ENCODE data around the gene TOMM40. TPM values are rescaled to one million over a fixed set of nuclear protein-coding genes. Genes with fewer than 3 reads are reported as not detected.

TOMM40 gene
- total and polyA plus RNA-seq, 4 donors = 27.0 to 34.4 (median 30.6) TPM

GRCh38 chr19:44863990-44864389 lies 27.1 kb upstream of the TOMM40 start:
- 79% methylated on average over 2 of the region's 2 CpGs for WGBS
- peaks cover 0 to 24% (median 18%) of the 10 kb centered on the region in 4 donors for H3K4me1 ChIP-seq (ENCODE audit: control insufficient read depth in 4 of 4, insufficient read depth in 4 of 4, low read length in 3 of 4)
- TF ChIP-seq FOXA2 (IDR thresholded peaks at IDR 0.05) (no peak), HNF4G (IDR thresholded peaks at IDR 0.05) (no peak), MAX (IDR thresholded peaks at IDR 0.05) (no peak), TAF1 (conservative IDR thresholded peaks at IDR 0.05) (no peak), RAD21 (IDR thresholded peaks at IDR 0.05) (no peak), SP1 (IDR thresholded peaks at IDR 0.05) (no peak), EGR1 (IDR thresholded peaks at IDR 0.05; ENCODE audit: low read depth in 2 of 2) (no peak), HNF4A (conservative IDR thresholded peaks at IDR 0.05) (no peak), GABPA (IDR thresholded peaks at IDR 0.05 in 1 of 2, conservative IDR thresholded peaks at IDR 0.05 in 1 of 2) (no peak), NR2F2 (IDR thresholded peaks at IDR 0.05) (no peak), ATF3 (IDR thresholded peaks at IDR 0.05) (no peak), JUND (IDR thresholded peaks at IDR 0.05) (no peak), RXRA (IDR thresholded peaks at IDR 0.05) (no peak)
- TF ChIP-seq, protein P1, sequence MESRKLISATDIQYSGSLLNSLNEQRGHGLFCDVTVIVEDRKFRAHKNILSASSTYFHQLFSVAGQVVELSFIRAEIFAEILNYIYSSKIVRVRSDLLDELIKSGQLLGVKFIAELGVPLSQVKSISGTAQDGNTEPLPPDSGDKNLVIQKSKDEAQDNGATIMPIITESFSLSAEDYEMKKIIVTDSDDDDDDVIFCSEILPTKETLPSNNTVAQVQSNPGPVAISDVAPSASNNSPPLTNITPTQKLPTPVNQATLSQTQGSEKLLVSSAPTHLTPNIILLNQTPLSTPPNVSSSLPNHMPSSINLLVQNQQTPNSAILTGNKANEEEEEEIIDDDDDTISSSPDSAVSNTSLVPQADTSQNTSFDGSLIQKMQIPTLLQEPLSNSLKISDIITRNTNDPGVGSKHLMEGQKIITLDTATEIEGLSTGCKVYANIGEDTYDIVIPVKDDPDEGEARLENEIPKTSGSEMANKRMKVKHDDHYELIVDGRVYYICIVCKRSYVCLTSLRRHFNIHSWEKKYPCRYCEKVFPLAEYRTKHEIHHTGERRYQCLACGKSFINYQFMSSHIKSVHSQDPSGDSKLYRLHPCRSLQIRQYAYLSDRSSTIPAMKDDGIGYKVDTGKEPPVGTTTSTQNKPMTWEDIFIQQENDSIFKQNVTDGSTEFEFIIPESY (IDR thresholded peaks at IDR 0.05) = no peak
- TF ChIP-seq, protein P2, sequence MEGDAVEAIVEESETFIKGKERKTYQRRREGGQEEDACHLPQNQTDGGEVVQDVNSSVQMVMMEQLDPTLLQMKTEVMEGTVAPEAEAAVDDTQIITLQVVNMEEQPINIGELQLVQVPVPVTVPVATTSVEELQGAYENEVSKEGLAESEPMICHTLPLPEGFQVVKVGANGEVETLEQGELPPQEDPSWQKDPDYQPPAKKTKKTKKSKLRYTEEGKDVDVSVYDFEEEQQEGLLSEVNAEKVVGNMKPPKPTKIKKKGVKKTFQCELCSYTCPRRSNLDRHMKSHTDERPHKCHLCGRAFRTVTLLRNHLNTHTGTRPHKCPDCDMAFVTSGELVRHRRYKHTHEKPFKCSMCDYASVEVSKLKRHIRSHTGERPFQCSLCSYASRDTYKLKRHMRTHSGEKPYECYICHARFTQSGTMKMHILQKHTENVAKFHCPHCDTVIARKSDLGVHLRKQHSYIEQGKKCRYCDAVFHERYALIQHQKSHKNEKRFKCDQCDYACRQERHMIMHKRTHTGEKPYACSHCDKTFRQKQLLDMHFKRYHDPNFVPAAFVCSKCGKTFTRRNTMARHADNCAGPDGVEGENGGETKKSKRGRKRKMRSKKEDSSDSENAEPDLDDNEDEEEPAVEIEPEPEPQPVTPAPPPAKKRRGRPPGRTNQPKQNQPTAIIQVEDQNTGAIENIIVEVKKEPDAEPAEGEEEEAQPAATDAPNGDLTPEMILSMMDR (IDR thresholded peaks at IDR 0.05; ENCODE audit: low read depth, low read length, missing input control) = no peak
- no peak overlapping the region for H3K27ac ChIP-seq (ENCODE audit: low read depth in 1 of 2, low read length in 2 of 2)
- H3K4me3 ChIP-seq (ENCODE audit: low read depth in 1 of 3, low read length in 3 of 3) = no peak overlapping the region
- no peaks in the 10 kb centered on the region for H3K27me3 ChIP-seq (ENCODE audit: control insufficient read depth in 4 of 4, insufficient read depth in 4 of 4, low read length in 3 of 4)
- no peaks in the 10 kb centered on the region for H3K9me3 ChIP-seq (ENCODE audit: control insufficient read depth in 4 of 4, low read length in 3 of 4)
- H3K9ac ChIP-seq (ENCODE audit: low read depth in 1 of 2, low read length in 2 of 2) = no peak overlapping the region
- DNase-seq (ENCODE audit: low spot score) = no peak
- H3K36me3 ChIP-seq (ENCODE audit: control insufficient read depth in 4 of 4, insufficient read depth in 3 of 4, low read depth in 1 of 4, low read length in 3 of 4) = peaks cover 5 to 13% (median 10%) of the 10 kb centered on the region in 4 donors

GRCh38 chr19:44865196-44865767 lies 25.8 kb upstream of the TOMM40 start:
- no peaks in the 10 kb centered on the region for H3K9me3 ChIP-seq (ENCODE audit: control insufficient read depth in 4 of 4, low read length in 3 of 4)
- WGBS = 97% methylated on average over 27 of the region's 27 CpGs
- no peak for TF ChIP-seq HNF4G (IDR thresholded peaks at IDR 0.05)
- no peak for TF ChIP-seq YY1 (IDR thresholded peaks at IDR 0.05)
- H3K4me1 ChIP-seq (ENCODE audit: control insufficient read depth in 4 of 4, insufficient read depth in 4 of 4, low read length in 3 of 4) = peaks cover 0 to 12% (median 8%) of the 10 kb centered on the region in 4 donors
- H3K9ac ChIP-seq (ENCODE audit: low read depth in 1 of 2, low read length in 2 of 2) = no peak overlapping the region
- H3K27ac ChIP-seq (ENCODE audit: low read depth in 1 of 2, low read length in 2 of 2) = no peak overlapping the region
- no peaks in the 10 kb centered on the region for H3K27me3 ChIP-seq (ENCODE audit: control insufficient read depth in 4 of 4, insufficient read depth in 4 of 4, low read length in 3 of 4)
- peaks cover 5 to 20% (median 9%) of the 10 kb centered on the region in 4 donors for H3K36me3 ChIP-seq (ENCODE audit: control insufficient read depth in 4 of 4, insufficient read depth in 3 of 4, low read depth in 1 of 4, low read length in 3 of 4)
- H3K4me3 ChIP-seq (ENCODE audit: low read depth in 1 of 3, low read length in 3 of 3) = no peak overlapping the region
- no peak for DNase-seq (ENCODE audit: low spot score)
